GM06990 (cell line): Measurements from ENCODE around the gene TAB3.

ENCODE experiments used
- DNase-seq: peaks from one replicate; pipeline ENCODE4 v3.0.0-alpha.2; 2011; ENCODE audit not compliant: insufficient read length; ENCODE audit errors: extremely low read depth
- H3K27me3 ChIP-seq: replicated peaks from 2 replicates; pipeline ENCODE4 v1.6.0; 2011; ENCODE audit warnings: low read length; ENCODE audit not compliant: control insufficient read depth, insufficient read depth
- H3K36me3 ChIP-seq: 2 replicates; pipeline ENCODE4 v1.5.1; 2011; ENCODE audit warnings: low read length; ENCODE audit not compliant: control insufficient read depth, insufficient read depth
- H3K4me3 ChIP-seq: replicated peaks from 2 replicates; pipeline ENCODE4 v1.5.1; 2011; ENCODE audit warnings: low read depth, mild to moderate bottlenecking, control low read depth, low read length
- TF ChIP-seq, protein P1 (sequence below): IDR thresholded peaks from 2 replicates; pipeline ENCODE4 v1.5.1; 2011; ENCODE audit warnings: low read length, control low read depth, mild to moderate bottlenecking, inconsistent platforms; ENCODE audit not compliant: insufficient read depth, poor library complexity, severe bottlenecking

Gene TAB3

DNA sequence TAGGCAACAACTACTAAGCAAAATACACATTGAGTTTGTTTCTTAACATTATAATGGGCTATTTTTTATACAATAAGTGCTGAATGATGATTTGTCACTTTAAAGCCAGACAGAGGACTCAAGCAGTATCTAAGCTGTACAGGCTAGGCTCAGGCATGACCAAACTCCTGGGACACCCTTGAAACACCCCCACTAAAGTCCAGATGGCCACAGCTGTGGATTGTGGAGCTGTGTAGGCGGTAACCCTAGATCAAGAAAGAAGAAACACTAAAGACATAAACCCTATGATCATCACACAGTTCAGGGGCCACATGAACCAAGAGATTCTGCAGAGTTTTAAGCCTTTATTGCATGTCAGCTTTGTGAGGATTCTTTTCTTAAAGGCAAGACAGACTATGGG is 25.1 kb downstream of the TAB3 start:
- Histone ChIP-seq H3K4me3 (no peak overlapping the region), H3K27me3 (no peaks in the 10 kb centered on the region), H3K36me3 (no peaks in the 10 kb centered on the region)
- TF ChIP-seq, protein P1, sequence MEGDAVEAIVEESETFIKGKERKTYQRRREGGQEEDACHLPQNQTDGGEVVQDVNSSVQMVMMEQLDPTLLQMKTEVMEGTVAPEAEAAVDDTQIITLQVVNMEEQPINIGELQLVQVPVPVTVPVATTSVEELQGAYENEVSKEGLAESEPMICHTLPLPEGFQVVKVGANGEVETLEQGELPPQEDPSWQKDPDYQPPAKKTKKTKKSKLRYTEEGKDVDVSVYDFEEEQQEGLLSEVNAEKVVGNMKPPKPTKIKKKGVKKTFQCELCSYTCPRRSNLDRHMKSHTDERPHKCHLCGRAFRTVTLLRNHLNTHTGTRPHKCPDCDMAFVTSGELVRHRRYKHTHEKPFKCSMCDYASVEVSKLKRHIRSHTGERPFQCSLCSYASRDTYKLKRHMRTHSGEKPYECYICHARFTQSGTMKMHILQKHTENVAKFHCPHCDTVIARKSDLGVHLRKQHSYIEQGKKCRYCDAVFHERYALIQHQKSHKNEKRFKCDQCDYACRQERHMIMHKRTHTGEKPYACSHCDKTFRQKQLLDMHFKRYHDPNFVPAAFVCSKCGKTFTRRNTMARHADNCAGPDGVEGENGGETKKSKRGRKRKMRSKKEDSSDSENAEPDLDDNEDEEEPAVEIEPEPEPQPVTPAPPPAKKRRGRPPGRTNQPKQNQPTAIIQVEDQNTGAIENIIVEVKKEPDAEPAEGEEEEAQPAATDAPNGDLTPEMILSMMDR: no peak
- no peak for DNase-seq

DNA sequence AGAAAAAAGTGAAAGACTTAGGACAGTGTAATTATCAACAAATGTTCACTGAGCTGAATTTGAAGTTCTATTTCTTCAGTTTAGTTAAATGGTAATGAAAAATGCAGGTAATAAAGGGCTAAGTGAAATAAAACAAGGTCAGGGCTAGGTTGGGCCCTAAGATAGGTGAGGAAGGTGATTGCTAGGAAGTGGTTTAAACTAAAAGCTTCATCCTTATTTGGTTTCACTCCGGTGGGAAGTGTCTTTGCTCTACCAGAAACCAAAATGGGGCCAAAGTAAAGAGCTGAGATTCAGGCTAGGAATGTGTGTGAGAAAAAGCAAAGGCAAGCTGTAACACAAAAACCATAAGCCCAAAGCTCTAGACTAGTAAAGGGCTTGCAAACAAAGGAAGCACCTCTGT is 31.0 kb downstream of the TAB3 start:
- H3K27me3 ChIP-seq: no peaks in the 10 kb centered on the region
- no peak for DNase-seq
- no peak overlapping the region for H3K4me3 ChIP-seq
- no peaks in the 10 kb centered on the region for H3K36me3 ChIP-seq
- TF ChIP-seq, protein P1: no peak

DNA sequence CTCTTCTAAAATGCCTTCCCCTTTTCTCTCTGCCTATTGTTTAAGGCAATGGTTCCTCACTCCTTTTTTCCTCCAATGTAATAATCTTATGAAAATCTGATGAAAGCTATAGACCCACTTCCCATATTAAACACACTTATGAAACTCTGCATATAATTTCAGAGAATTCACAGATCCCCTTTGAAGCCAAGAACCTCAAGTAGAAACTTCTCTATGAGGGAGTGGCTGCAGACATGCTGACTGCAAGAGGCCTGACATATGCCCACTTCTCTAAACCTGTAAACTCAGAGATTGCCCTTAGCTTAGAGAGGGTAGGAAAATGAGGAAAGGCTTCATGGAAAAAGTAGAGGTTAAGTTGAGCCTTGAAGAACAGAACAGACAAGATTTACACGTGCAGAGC is 37.6 kb downstream of the TAB3 start:
- TF ChIP-seq, protein P1: no peak
- Histone ChIP-seq H3K36me3 (no peaks in the 10 kb centered on the region), H3K4me3 (no peak overlapping the region), H3K27me3 (no peaks in the 10 kb centered on the region)
- DNase-seq: no peak

GRCh38 chrX:30835373-30835772 is 53.7 kb downstream of the TAB3 start:
- TF ChIP-seq, protein P1: no peak
- no peak for DNase-seq
- no peaks in the 10 kb centered on the region for H3K27me3 ChIP-seq
- no peaks in the 10 kb centered on the region for H3K36me3 ChIP-seq
- no peak overlapping the region for H3K4me3 ChIP-seq

DNA sequence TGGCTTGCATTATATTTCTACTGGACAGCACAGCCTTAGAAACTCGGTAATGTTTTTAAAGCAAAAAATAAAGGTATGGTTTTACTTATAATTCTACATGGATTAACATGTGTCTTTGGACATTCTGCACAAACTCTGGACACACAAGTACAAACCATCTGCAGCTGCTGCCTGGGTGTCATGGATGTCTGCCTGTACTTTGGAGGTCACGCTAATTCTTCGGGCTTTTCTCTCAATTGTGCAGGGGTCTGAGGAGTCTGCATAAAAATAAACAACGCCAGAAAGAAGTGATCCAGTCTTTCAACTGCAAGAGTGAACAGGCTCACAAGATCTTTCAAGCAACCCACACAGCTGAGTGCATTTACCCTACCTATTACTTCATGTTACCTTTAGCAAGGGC is 55.2 kb downstream of the TAB3 start:
- TF ChIP-seq, protein P1: no peak
- DNase-seq: no peak

GRCh38 chrX:30831082-30831481 is 58.0 kb downstream of the TAB3 start:
- Histone ChIP-seq H3K4me3 (no peak overlapping the region), H3K36me3 (no peaks in the 10 kb centered on the region), H3K27me3 (no peaks in the 10 kb centered on the region)
- TF ChIP-seq, protein P1: no peak
- DNase-seq: no peak

More for the DNA sequence above, 55.2 kb downstream of the TAB3 start:
- Histone ChIP-seq H3K27me3 (no peaks in the 10 kb centered on the region), H3K4me3 (no peak overlapping the region), H3K36me3 (no peaks in the 10 kb centered on the region)
